GM23338 (cell line): ENCODE results near the gene DIO2.

Source experiments
- CREB1 ChIP-seq: fragments of 250-450 bp; sonication (Bioruptor Pico); IDR thresholded peaks from 2 replicates; pipeline ENCODE4 v1.5.0; 2020; ENCODE audit warnings: low read depth, mild to moderate bottlenecking, moderate library complexity
- CTCF ChIP-seq, 2 experiments: fragments of 200-600 bp in 1 of 2; sonication (generic) in 1 of 2; conservative IDR thresholded peaks; 2 replicates each; pipeline versions ENCODE4 v1.5.1 to v1.6.1; 2016 to 2017; ENCODE audit warnings: antibody characterized with exemption in 2 of 2, low read depth in 2 of 2, mild to moderate bottlenecking in 2 of 2, moderate library complexity in 1 of 2
- ETS1 ChIP-seq: IDR thresholded peaks from 2 replicates; pipeline ENCODE4 v1.6.1; 2016; ENCODE audit warnings: antibody characterized with exemption
- EZH2 ChIP-seq: fragments of 200-600 bp; sonication (generic); IDR thresholded peaks from one replicate; pipeline ENCODE4 v1.8.0; 2017; ENCODE audit warnings: antibody characterized with exemption, mild to moderate bottlenecking, low read depth; ENCODE audit not compliant: unreplicated experiment
- EZH2phosphoT487 ChIP-seq: fragments of 200-600 bp; sonication (generic); IDR thresholded peaks from one replicate; pipeline ENCODE4 v1.8.1; 2018; ENCODE audit warnings: antibody characterized with exemption; ENCODE audit not compliant: unreplicated experiment
- JUNB ChIP-seq: IDR thresholded peaks from one replicate; pipeline ENCODE4 v1.6.1; 2016; ENCODE audit warnings: antibody characterized with exemption; ENCODE audit not compliant: unreplicated experiment
- POLR2AphosphoS5 ChIP-seq: IDR thresholded peaks from 2 replicates; pipeline ENCODE4 v1.6.1; 2016; ENCODE audit warnings: antibody characterized with exemption, low read depth
- REST ChIP-seq: IDR thresholded peaks from one replicate; pipeline ENCODE4 v1.6.1; 2018; ENCODE audit warnings: antibody characterized with exemption; ENCODE audit not compliant: unreplicated experiment
- STAT1 ChIP-seq: IDR thresholded peaks from one replicate; pipeline ENCODE4 v1.6.1; 2016; ENCODE audit warnings: antibody characterized with exemption; ENCODE audit not compliant: unreplicated experiment

- no peak for TF ChIP-seq CTCF (conservative IDR thresholded peaks at IDR 0.05; ENCODE audit: low read depth in 2 of 2)
- no peak for TF ChIP-seq POLR2AphosphoS5
- no peak for TF ChIP-seq JUNB
- no peak for TF ChIP-seq CREB1
- TF ChIP-seq STAT1: no peak
- no peak for TF ChIP-seq REST
- TF ChIP-seq EZH2phosphoT487: no peak
- no peak for TF ChIP-seq EZH2
- no peak for TF ChIP-seq ETS1
Observed at GRCh38 chr14:80208461-80208860, 2.8 kb downstream of the DIO2 start.
